H1 (cell line): ENCODE measurements around the gene ANKRD60. TPM values are rescaled to one million over a fixed set of nuclear protein-coding genes. Genes with fewer than 3 reads are reported as not detected.

Experiments used
- CTCF ChIA-PET: fragments of 300-600 bp; sonication (Branson Sonifier 250); formaldehyde crosslinking; loops from one replicate; lab custom pipeline; 2021; ENCODE audit not compliant: partially characterized antibody; lab: Charles Lee
- POLR2A ChIA-PET: fragments of 300-600 bp; sonication (Branson Sonifier 250); formaldehyde crosslinking; loops from one replicate; lab custom pipeline; 2021; ENCODE audit warnings: inconsistent platforms; ENCODE audit not compliant: partially characterized antibody; lab: Charles Lee
- DNase-seq, 2 experiments: peaks; one replicate each; pipeline versions ENCODE4 v3.0.0 to v3.0.0-alpha.2; 2010 to 2022; ENCODE audit warnings: low spot score in 2 of 2, low read depth in 1 of 2, mixed read lengths in 1 of 2
- FAIRE-seq: peaks from 2 replicates; lab custom pipeline; 2011; peaks lifted over from hg19 to GRCh38; lab: Jason Lieb, UNC
- H2AFZ ChIP-seq: 2 replicates; pipeline ENCODE4 v1.8.1; 2012; ENCODE audit warnings: low read length, inconsistent platforms
- H2AK5ac ChIP-seq: 2 replicates; pipeline ENCODE4 v1.6.1; 2013; ENCODE audit warnings: low read depth, low read length
- H2BK120ac ChIP-seq: replicated peaks from 2 replicates; pipeline ENCODE3; 2013; ENCODE audit warnings: low read depth, low read length, inconsistent platforms
- H2BK12ac ChIP-seq: 2 replicates; pipeline ENCODE4 v1.6.1; 2013; ENCODE audit warnings: low read depth, low read length
- H2BK15ac ChIP-seq: 2 replicates; pipeline ENCODE4 v1.6.1; 2013; ENCODE audit warnings: low read length
- H2BK20ac ChIP-seq: 2 replicates; pipeline ENCODE4 v1.6.1; 2013; ENCODE audit warnings: low read length
- H2BK5ac ChIP-seq: 2 replicates; pipeline ENCODE4 v1.6.1; 2013; ENCODE audit warnings: low read depth, low read length
- H3K14ac ChIP-seq: 2 replicates; pipeline ENCODE4 v1.6.1; 2013; ENCODE audit warnings: inconsistent platforms; ENCODE audit not compliant: insufficient read length
- H3K18ac ChIP-seq: 2 replicates; pipeline ENCODE4 v1.6.1; 2013; ENCODE audit warnings: low read length; ENCODE audit errors: extremely low read depth
- H3K23ac ChIP-seq: 2 replicates; pipeline ENCODE4 v1.6.1; 2013; ENCODE audit warnings: inconsistent platforms; ENCODE audit not compliant: insufficient read length
- H3K23me2 ChIP-seq: 2 replicates; pipeline ENCODE4 v1.6.1; 2013; ENCODE audit warnings: low read depth, low read length
- H3K27ac ChIP-seq: 2 replicates; pipeline ENCODE4 v1.6.1; 2011; ENCODE audit warnings: low read depth, low read length, inconsistent platforms
- H3K27me3 ChIP-seq, 4 experiments: replicated peaks in 1 of 4; 1 replicate in 1 of 4; 2 replicates in 3 of 4; pipeline versions ENCODE4 v1.6.1 to v1.8.1; 2011 to 2013; ENCODE audit warnings: low read length in 3 of 4, mild to moderate bottlenecking in 3 of 4, inconsistent platforms in 2 of 4, mixed read lengths in 2 of 4, moderate library complexity in 1 of 4; ENCODE audit not compliant: control insufficient read depth in 3 of 4, insufficient read depth in 3 of 4; ENCODE audit errors: extremely low read depth in 1 of 4
- H3K36me3 ChIP-seq, 4 experiments: 2 replicates each; pipeline versions ENCODE4 v1.6.1 to v1.8.1; 2011 to 2013; ENCODE audit warnings: mild to moderate bottlenecking in 4 of 4, low read length in 3 of 4, moderate library complexity in 2 of 4, control low read depth in 1 of 4, inconsistent platforms in 1 of 4; ENCODE audit not compliant: insufficient read depth in 4 of 4, control insufficient read depth in 2 of 4
- H3K4ac ChIP-seq: replicated peaks from 2 replicates; pipeline ENCODE3; 2013; ENCODE audit warnings: low read length, low read depth, mixed read lengths, inconsistent platforms; ENCODE audit not compliant: insufficient read length
- H3K4me1 ChIP-seq, 4 experiments: replicated peaks in 1 of 4; 1 replicate in 1 of 4; 2 replicates in 3 of 4; pipeline versions ENCODE4 v1.6.1 to v1.8.1; 2011 to 2013; ENCODE audit warnings: low read length in 3 of 4, inconsistent platforms in 2 of 4, mixed read lengths in 1 of 4; ENCODE audit not compliant: insufficient read depth in 4 of 4, control insufficient read depth in 3 of 4
- H3K4me2 ChIP-seq, 2 experiments: 2 replicates each; pipeline versions ENCODE4 v1.6.1 to v1.8.1; 2011 to 2013; ENCODE audit warnings: low read depth in 2 of 2, low read length in 2 of 2, control low read depth in 1 of 2, inconsistent platforms in 1 of 2, mild to moderate bottlenecking in 1 of 2; ENCODE audit not compliant: insufficient read depth in 1 of 2
- H3K4me3 ChIP-seq, 4 experiments: fragments of 200-600, 300-600 bp in 1 of 4; sonication (generic), shearing (Covaris generic), sonication (Bioruptor Twin) in 1 of 4; 2 replicates each; pipeline versions ENCODE4 v1.5.1 to v1.8.1; 2011 to 2016; ENCODE audit warnings: low read length in 4 of 4, low read depth in 3 of 4, control low read depth in 2 of 4, inconsistent platforms in 2 of 4, mild to moderate bottlenecking in 2 of 4, mixed read lengths in 1 of 4, moderate library complexity in 1 of 4; ENCODE audit not compliant: insufficient read depth in 2 of 4; ENCODE audit errors: extremely low read depth in 1 of 4
- H3K56ac ChIP-seq: replicated peaks from 2 replicates; pipeline ENCODE3; 2013; ENCODE audit warnings: low read depth, mild to moderate bottlenecking, mixed read lengths, low read length, inconsistent platforms; ENCODE audit not compliant: insufficient read length
- H3K79me1 ChIP-seq: 2 replicates; pipeline ENCODE4 v1.6.1; 2013; ENCODE audit warnings: low read depth, low read length, control low read depth
- H3K79me2 ChIP-seq, 2 experiments: 2 replicates each; pipeline versions ENCODE4 v1.6.1 to v1.8.1; 2012 to 2013; ENCODE audit warnings: low read length in 2 of 2, mild to moderate bottlenecking in 2 of 2, inconsistent platforms in 1 of 2; ENCODE audit not compliant: insufficient read depth in 2 of 2, control insufficient read depth in 1 of 2
- H3K9ac ChIP-seq, 4 experiments: replicated peaks in 1 of 4; 1 replicate in 1 of 4; 2 replicates in 3 of 4; pipeline versions ENCODE4 v1.6.1 to v1.8.1; 2011 to 2013; ENCODE audit warnings: low read depth in 3 of 4, low read length in 3 of 4, control low read depth in 2 of 4, mild to moderate bottlenecking in 2 of 4, moderate library complexity in 2 of 4, inconsistent platforms in 1 of 4; ENCODE audit errors: extremely low read depth in 1 of 4
- H3K9me3 ChIP-seq, 2 experiments: 2 replicates each; pipeline versions ENCODE4 v1.6.1 to v1.8.1; 2012 to 2013; ENCODE audit warnings: mild to moderate bottlenecking in 2 of 2, moderate library complexity in 2 of 2, control low read depth in 1 of 2, inconsistent platforms in 1 of 2, low read depth in 1 of 2, low read length in 1 of 2, mixed read lengths in 1 of 2; ENCODE audit not compliant: insufficient read depth in 2 of 2
- H4K20me1 ChIP-seq, 2 experiments: replicated peaks in 1 of 2; 2 replicates each; pipeline versions ENCODE3 to v1.8.1; 2011 to 2013; ENCODE audit warnings: inconsistent platforms in 2 of 2, low read length in 2 of 2, mild to moderate bottlenecking in 1 of 2; ENCODE audit not compliant: insufficient read depth in 2 of 2, control insufficient read depth in 1 of 2
- H4K5ac ChIP-seq: 2 replicates; pipeline ENCODE4 v1.6.1; 2013; ENCODE audit warnings: low read length, low read depth, mixed read lengths, inconsistent platforms; ENCODE audit not compliant: insufficient read length
- H4K8ac ChIP-seq: 2 replicates; pipeline ENCODE4 v1.8.0; 2013; ENCODE audit warnings: mild to moderate bottlenecking, moderate library complexity, low read length, inconsistent platforms; ENCODE audit not compliant: insufficient read depth; ENCODE audit errors: extremely low read depth
- H4K91ac ChIP-seq: replicated peaks from 2 replicates; pipeline ENCODE3; 2013; ENCODE audit warnings: low read length, mixed read lengths, inconsistent platforms; ENCODE audit not compliant: insufficient read length
- KDM4A ChIP-seq: IDR thresholded peaks from one replicate; pipeline ENCODE4 v1.7.1; 2012; ENCODE audit warnings: low read depth, mild to moderate bottlenecking, moderate library complexity, low read length, inconsistent platforms; ENCODE audit not compliant: severe bottlenecking
- RFX5 ChIP-seq: IDR thresholded peaks from 2 replicates; pipeline ENCODE4 v1.6.1; 2011; ENCODE audit warnings: low read depth, low read length, improper control_type of control experiment, borderline replicate concordance
- SIRT6 ChIP-seq: IDR thresholded peaks from one replicate; pipeline ENCODE4 v1.7.1; 2012; ENCODE audit warnings: low read length, inconsistent platforms
- USF2 ChIP-seq: IDR thresholded peaks from 2 replicates; pipeline ENCODE4 v1.6.1; 2011; ENCODE audit warnings: low read length, improper control_type of control experiment
- WGBS, 2 experiments: shearing (Covaris generic) in 1 of 2; methylation state at CpG; one replicate each; pipeline versions ENCODE4 v1.1.6 to v1.1.7; 2013 to 2015; ENCODE audit warnings: low lambda C conversion rate in 2 of 2, mixed read lengths in 2 of 2, inconsistent platforms in 1 of 2, low coverage in 1 of 2, missing lambda C conversion rate in 1 of 2; ENCODE audit not compliant: insufficient replicate concordance in 2 of 2, insufficient coverage in 1 of 2, insufficient read length in 1 of 2; ENCODE audit errors: extremely low coverage in 1 of 2, missing lambda C conversion rate in 1 of 2; 5-methylcytosine and 5-hydroxymethylcytosine counted together
- polyA plus RNA-seq, 7 experiments: library from polyadenylated mRNA; depleted of rRNA in 3 of 7; stranded (reverse) in 5 of 7; unstranded in 2 of 7; fragments of >200 nt in 5 of 7; fragments of 200-250 nt in 2 of 7; gene quantifications; 1 replicate in 5 of 7; 2 replicates in 1 of 7; 4 replicates in 1 of 7; pipeline versions ENCODE4 v1.2.1 to v1.2.3, GENCODE V29; 2011 to 2013; ENCODE audit warnings: missing spikeins in 2 of 7, mixed read lengths in 2 of 7
- total RNA-seq: library from RNA; stranded (reverse); fragmentation: NEBNext Ultra II Directional; extraction: Animal tissue kit (Norgen Biotek cat#: 25700); gene quantifications from 2 replicates; pipeline ENCODE4 v1.2.1, GENCODE V29; 2021

ANKRD60 gene
- total and polyA plus RNA-seq, 2 of the 8 experiments (the other 6 are each of a cell fraction or from before 2014, with no cell fraction given): not detected

GRCh38 chr20:58214310-58214709 lies 14.1 kb downstream of the ANKRD60 start:
- no peak overlapping the region for H3K4me2 ChIP-seq
- no peaks in the 10 kb centered on the region for H3K79me2 ChIP-seq
- WGBS, 2 experiments: 86% methylated on average over 7 of the region's 8 CpGs; no CpG with 5 or more reads in 1 of the 2 experiments
- H2AFZ ChIP-seq: no peak overlapping the region
- no peaks in the 10 kb centered on the region for H3K23me2 ChIP-seq
- no peak overlapping the region for H3K18ac ChIP-seq
- H2AK5ac ChIP-seq: no peak overlapping the region
- no peak for FAIRE-seq
- H3K79me1 ChIP-seq: no peaks in the 10 kb centered on the region
- no peak overlapping the region for H2BK5ac ChIP-seq
- POLR2A ChIA-PET: no interaction called here
- no peaks in the 10 kb centered on the region for H3K4me1 ChIP-seq
- no peaks in the 10 kb centered on the region for H4K20me1 ChIP-seq
- CTCF ChIA-PET: interaction anchor here (1.0 to 2.6 kb wide), 3 partner anchors 11 to 701 kb away, joined by 3 to 8 read pairs (median 3); no protein-coding TSS in a partner anchor
- H3K4me3 ChIP-seq: no peak overlapping the region
- no peaks in the 10 kb centered on the region; a peak in 5 of 7 replicates for H3K27me3 ChIP-seq
- no peak overlapping the region for H3K9ac ChIP-seq
- H3K9me3 ChIP-seq: no peaks in the 10 kb centered on the region
- H3K14ac ChIP-seq: no peak overlapping the region
- H4K91ac ChIP-seq: no peak overlapping the region
- no peak overlapping the region for H4K5ac ChIP-seq
- no peak overlapping the region for H3K56ac ChIP-seq
- TF ChIP-seq RFX5: no peak
- TF ChIP-seq SIRT6: no peak
- no peak for TF ChIP-seq KDM4A
- TF ChIP-seq USF2: no peak
- TF ChIP-seq, all 59 proteins: peak for 0
- Histone ChIP-seq H4K8ac (no peak overlapping the region), H3K4ac (no peak overlapping the region), H2BK15ac (no peak overlapping the region), H2BK12ac (no peak overlapping the region), H2BK20ac (no peak overlapping the region), H3K36me3 (no peaks in the 10 kb centered on the region), H3K23ac (no peak overlapping the region), H3K27ac (no peak overlapping the region), H2BK120ac (no peak overlapping the region)
- no peak for DNase-seq
